ENCODE results near the gene PGM5. TPM values are rescaled to one million over a fixed set of nuclear protein-coding genes. Genes with fewer than 3 reads are reported as not detected.

Gene PGM5
- total and polyA plus RNA-seq, 2 of the 8 experiments (the other 6 are each of a cell fraction or from before 2014, with no cell fraction given): not detected

GRCh38 chr9:68458918-68459317 lies 102.5 kb downstream of the PGM5 start:
- no peak overlapping the region for H3K4me2 ChIP-seq (ENCODE audit: insufficient read depth in 1 of 2, low read depth in 2 of 2, low read length in 2 of 2)
- no peak overlapping the region for H2BK15ac ChIP-seq (ENCODE audit: low read length)
- no peaks in the 10 kb centered on the region for H3K4me1 ChIP-seq (replicated peaks in 1 of 4; ENCODE audit: control insufficient read depth in 3 of 4, insufficient read depth in 4 of 4, low read length in 3 of 4)
- no peaks in the 10 kb centered on the region for H4K20me1 ChIP-seq (replicated peaks in 1 of 2; ENCODE audit: control insufficient read depth in 1 of 2, insufficient read depth in 2 of 2, low read length in 2 of 2)
- no peak overlapping the region for H2AFZ ChIP-seq (ENCODE audit: low read length)
- no peak overlapping the region for H3K9ac ChIP-seq (replicated peaks in 1 of 4; ENCODE audit: extremely low read depth in 1 of 4, low read depth in 3 of 4, low read length in 3 of 4)
- no peaks in the 10 kb centered on the region for H3K79me2 ChIP-seq (ENCODE audit: control insufficient read depth in 1 of 2, insufficient read depth in 2 of 2, low read length in 2 of 2)
- no peak overlapping the region for H2AK5ac ChIP-seq (ENCODE audit: low read depth, low read length)
- no peak overlapping the region for H3K56ac ChIP-seq (replicated peaks; ENCODE audit: insufficient read length, low read depth, low read length)
- no peak overlapping the region for H2BK5ac ChIP-seq (ENCODE audit: low read depth, low read length)
- H3K27ac ChIP-seq (ENCODE audit: low read depth, low read length): no peak overlapping the region
- H3K18ac ChIP-seq (ENCODE audit: extremely low read depth, low read length): no peak overlapping the region
- no peak for TF ChIP-seq TBP (IDR thresholded peaks at IDR 0.05; ENCODE audit: low read depth, low read length)
- TF ChIP-seq SUZ12 (IDR thresholded peaks at IDR 0.05; ENCODE audit: low read length): no peak
- TF ChIP-seq, protein P1, sequence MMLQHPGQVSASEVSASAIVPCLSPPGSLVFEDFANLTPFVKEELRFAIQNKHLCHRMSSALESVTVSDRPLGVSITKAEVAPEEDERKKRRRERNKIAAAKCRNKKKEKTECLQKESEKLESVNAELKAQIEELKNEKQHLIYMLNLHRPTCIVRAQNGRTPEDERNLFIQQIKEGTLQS (IDR thresholded peaks at IDR 0.05; ENCODE audit: insufficient read depth, low read depth, low read length): no peak
- no peak for TF ChIP-seq SIN3A (conservative IDR thresholded peaks at IDR 0.05 in 1 of 2, IDR thresholded peaks at IDR 0.05 in 1 of 2; ENCODE audit: low read depth in 1 of 2, low read length in 2 of 2)
- no peak for TF ChIP-seq TCF12 (IDR thresholded peaks at IDR 0.05; ENCODE audit: low read depth, low read length)
- no peak for TF ChIP-seq CBX5 (IDR thresholded peaks at IDR 0.05; ENCODE audit: low read depth, low read length)
- TF ChIP-seq TEAD4 (IDR thresholded peaks at IDR 0.05; ENCODE audit: low read depth, low read length): no peak
- no peak for TF ChIP-seq POLR2AphosphoS5 (IDR thresholded peaks at IDR 0.05; ENCODE audit: low read depth, low read length)
- no peak for TF ChIP-seq CEBPB (IDR thresholded peaks at IDR 0.05; ENCODE audit: low read depth, low read length)
- TF ChIP-seq CHD2 (IDR thresholded peaks at IDR 0.05; ENCODE audit: low read length): no peak
- TF ChIP-seq SP4 (IDR thresholded peaks at IDR 0.05; ENCODE audit: low read length): no peak
- TF ChIP-seq ZNF274 (IDR thresholded peaks at IDR 0.05; ENCODE audit: borderline replicate concordance, extremely low read depth, low read length): no peak
- no peak for TF ChIP-seq PHF8 (conservative IDR thresholded peaks at IDR 0.05; ENCODE audit: low read depth, low read length)
- no peak for TF ChIP-seq BCL11A (IDR thresholded peaks at IDR 0.05; ENCODE audit: low read depth in 2 of 2, low read length in 2 of 2)
- TF ChIP-seq SP2 (IDR thresholded peaks at IDR 0.05; ENCODE audit: low read length): no peak
- TF ChIP-seq EZH2 (IDR thresholded peaks at IDR 0.05; ENCODE audit: low read depth, low read length, severe bottlenecking): no peak
- POLR2A ChIA-PET (ENCODE audit: partially characterized antibody): no interaction called here
- no peaks in the 10 kb centered on the region; a peak in 2 of 7 replicates for H3K27me3 ChIP-seq (replicated peaks in 1 of 4; ENCODE audit: control insufficient read depth in 3 of 4, extremely low read depth in 1 of 4, insufficient read depth in 3 of 4, low read length in 3 of 4)
- CTCF ChIA-PET (ENCODE audit: partially characterized antibody): interaction anchor here (1.7 kb wide), 1 partner anchor 11 kb away, joined by 4 read pairs; no protein-coding TSS in a partner anchor
- H3K23me2 ChIP-seq (ENCODE audit: low read depth, low read length): no peaks in the 10 kb centered on the region
- H2BK120ac ChIP-seq (replicated peaks; ENCODE audit: low read depth, low read length): no peak overlapping the region
- no peak overlapping the region for H2BK12ac ChIP-seq (ENCODE audit: low read depth, low read length)
- H3K36me3 ChIP-seq (ENCODE audit: control insufficient read depth in 2 of 4, insufficient read depth in 4 of 4, low read length in 3 of 4): no peaks in the 10 kb centered on the region
- H3K14ac ChIP-seq (ENCODE audit: insufficient read length): no peak overlapping the region
- 95% methylated on average over 1 of the region's 1 CpG; no CpG with 5 or more reads in 1 of the 2 experiments for WGBS, 2 experiments (ENCODE audit: extremely low coverage in 1 of 2, insufficient coverage in 1 of 2, insufficient read length in 1 of 2, insufficient replicate concordance in 2 of 2, low coverage in 1 of 2, low lambda C conversion rate in 2 of 2, missing lambda C conversion rate in 1 of 2)
- H3K4me3 ChIP-seq (ENCODE audit: extremely low read depth in 1 of 4, insufficient read depth in 2 of 4, low read depth in 3 of 4, low read length in 4 of 4): no peak overlapping the region
- no peak for FAIRE-seq
- H4K91ac ChIP-seq (replicated peaks; ENCODE audit: insufficient read length, low read length): no peak overlapping the region
- no peak overlapping the region for H3K23ac ChIP-seq (ENCODE audit: insufficient read length)
- H3K79me1 ChIP-seq (ENCODE audit: low read depth, low read length): no peaks in the 10 kb centered on the region
- no peak for DNase-seq (ENCODE audit: low read depth in 1 of 2, low spot score in 2 of 2)
- no peak overlapping the region for H4K8ac ChIP-seq (ENCODE audit: extremely low read depth, insufficient read depth, low read length)
- H3K9me3 ChIP-seq (ENCODE audit: insufficient read depth in 2 of 2, low read depth in 1 of 2, low read length in 1 of 2): no peaks in the 10 kb centered on the region
- H4K5ac ChIP-seq (ENCODE audit: insufficient read length, low read depth, low read length): no peak overlapping the region
- no peak overlapping the region for H3K4ac ChIP-seq (replicated peaks; ENCODE audit: insufficient read length, low read depth, low read length)
- H2BK20ac ChIP-seq (ENCODE audit: low read length): no peak overlapping the region
